HG02970 (cell line): ENCODE measurements around the gene KRT25.

ENCODE experiments used
- ATAC-seq: cut with Tn5 transposase; IDR thresholded peaks from one replicate; pipeline ENCODE4 v1.9.1; 2021; ENCODE audit warnings: mild to moderate bottlenecking, moderate library complexity, moderate number of reproducible peaks; ENCODE audit not compliant: unreplicated experiment, low FRiP score

The KRT25 gene

DNA sequence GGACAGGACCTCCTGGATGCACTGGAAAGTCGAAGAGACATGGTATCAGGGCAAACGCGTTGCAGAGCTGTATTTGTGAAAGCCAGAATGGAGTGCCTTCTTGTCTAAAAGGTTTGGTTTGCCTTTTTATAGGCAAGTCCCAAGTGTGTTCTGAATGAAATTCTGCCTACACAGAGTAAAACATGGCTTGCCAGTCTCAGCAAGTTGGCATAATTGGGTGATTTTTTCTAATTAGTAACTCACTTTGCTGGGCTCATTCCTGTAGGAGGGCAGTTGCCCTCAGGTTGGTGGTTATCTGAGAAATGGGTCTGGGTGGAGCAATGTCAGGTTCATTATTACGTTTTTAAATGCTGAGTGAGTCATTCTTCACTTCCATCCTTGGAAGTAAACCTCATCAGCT, at the start of gene KRT25:
Gene KRT25, minus strand, starts transcription at position 101 of the 400 bp plus-strand sequence. Its CDS starts 60 bp downstream, at position 41.
- ATAC-seq, result no peak

DNA sequence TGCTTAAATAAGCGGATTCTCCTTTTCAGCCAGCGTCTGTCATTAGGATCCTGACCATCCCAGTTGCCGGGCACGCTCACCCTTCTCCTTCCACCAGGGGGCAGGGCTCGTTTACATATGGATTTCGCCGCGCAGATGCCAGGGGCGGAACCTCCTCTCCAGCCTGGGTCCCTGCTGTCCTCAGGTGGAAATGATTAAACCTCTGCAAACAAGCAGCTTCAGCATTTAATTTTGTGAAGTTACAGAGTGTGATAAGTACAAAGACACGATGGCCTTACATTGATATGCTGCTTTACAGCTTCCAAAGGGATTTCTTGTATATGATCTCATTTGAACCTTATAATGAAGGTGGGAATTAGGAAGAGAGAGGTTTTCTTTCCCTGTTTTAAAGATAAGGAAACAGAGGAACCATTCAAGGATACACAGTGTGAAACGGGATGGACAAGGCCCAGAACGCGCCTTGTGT, 48.5 kb upstream of the KRT25 start:
- ATAC-seq, result no peak

DNA sequence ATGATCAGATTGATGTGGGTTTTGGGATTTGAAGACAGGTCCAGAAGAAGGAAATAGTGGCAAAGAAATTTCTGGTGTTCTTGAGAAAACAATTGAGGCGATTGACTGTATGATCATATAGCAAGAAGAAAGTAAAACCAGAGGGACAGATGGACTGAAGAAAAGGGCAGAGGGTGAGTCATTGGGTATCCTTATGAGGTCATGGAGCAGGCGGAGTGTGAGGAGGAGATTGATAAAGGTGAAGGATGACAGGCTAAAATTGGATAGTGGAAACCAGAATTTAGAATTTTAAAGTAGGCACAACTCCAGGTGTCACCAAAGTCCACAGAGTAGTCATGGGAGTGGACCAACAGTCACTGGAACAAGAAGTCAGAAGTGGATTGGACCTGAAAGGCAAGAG, 46.0 kb upstream of the KRT25 start:
- ATAC-seq, result no peak

DNA sequence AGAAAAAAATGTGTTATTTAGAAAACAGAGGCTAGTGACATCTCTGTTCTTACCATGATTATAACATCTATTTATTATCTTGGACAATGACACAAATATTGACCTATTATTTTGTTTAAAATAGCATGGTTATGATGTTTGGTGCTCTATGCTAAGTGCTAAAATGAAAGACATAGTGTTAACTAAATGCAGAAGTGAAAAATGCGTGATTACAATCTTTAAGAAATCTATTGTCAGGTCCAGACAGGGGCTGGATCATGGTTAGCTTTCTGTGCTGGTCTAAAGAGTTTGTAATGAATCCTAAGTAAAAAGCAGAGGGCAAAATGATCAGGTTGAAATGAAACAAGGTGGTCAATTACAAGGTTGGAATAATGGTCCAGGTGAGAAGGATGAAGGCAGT, 45.2 kb upstream of the KRT25 start:
- ATAC-seq, result no peak

DNA sequence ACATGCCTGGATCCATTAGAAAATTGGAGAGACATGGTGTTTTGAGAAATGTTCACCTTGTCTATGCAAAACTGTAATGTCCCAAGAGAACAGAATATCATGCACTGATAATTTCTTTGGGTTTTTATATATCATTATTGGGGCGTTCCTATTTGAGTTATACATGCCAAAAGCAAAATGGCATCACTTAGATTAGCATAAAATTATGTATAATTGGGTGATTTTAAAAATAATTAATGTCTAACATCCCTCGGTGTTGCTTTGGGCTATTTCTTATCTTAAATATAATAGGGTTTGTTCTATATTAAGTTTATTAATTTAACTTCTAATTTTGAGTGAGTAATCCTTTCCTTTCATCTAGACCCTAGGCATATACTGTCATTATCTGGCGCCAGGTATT, 44.7 kb upstream of the KRT25 start, which contains the start of gene KRT28:
Gene KRT28, minus strand, starts transcription at position 101 of the 400 bp plus-strand sequence. Its CDS starts 66 bp downstream, at position 35.
- no peak for ATAC-seq

- ATAC-seq, result no peak
These were observed 41.7 kb upstream of the KRT25 start for GRCh38 chr17:40796846-40797245.

GRCh38 chr17:40795019-40795667, 40.0 kb upstream of the KRT25 start:
- no peak for ATAC-seq

DNA sequence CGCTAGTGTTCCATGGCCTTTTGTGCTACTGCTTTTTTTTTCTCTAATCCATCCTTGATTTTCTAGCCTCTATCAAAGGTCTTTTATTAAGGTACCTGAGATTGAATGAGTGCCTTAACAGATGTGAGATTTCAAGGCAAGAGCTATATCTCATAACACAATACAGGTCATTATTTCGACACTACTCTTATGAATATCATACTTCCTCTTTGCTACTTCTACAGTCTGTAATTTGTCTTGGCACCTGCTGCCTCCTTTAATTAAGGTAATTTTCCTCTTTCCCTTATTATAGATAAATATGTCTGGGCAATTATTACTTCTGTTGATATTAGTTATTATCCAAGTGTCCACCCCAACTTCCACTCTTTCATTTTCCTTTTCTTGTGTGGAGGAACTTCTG, 39.3 kb upstream of the KRT25 start:
- ATAC-seq, result no peak

- ATAC-seq, result no peak
These were observed 38.7 kb upstream of the KRT25 start for GRCh38 chr17:40793832-40794231.

DNA sequence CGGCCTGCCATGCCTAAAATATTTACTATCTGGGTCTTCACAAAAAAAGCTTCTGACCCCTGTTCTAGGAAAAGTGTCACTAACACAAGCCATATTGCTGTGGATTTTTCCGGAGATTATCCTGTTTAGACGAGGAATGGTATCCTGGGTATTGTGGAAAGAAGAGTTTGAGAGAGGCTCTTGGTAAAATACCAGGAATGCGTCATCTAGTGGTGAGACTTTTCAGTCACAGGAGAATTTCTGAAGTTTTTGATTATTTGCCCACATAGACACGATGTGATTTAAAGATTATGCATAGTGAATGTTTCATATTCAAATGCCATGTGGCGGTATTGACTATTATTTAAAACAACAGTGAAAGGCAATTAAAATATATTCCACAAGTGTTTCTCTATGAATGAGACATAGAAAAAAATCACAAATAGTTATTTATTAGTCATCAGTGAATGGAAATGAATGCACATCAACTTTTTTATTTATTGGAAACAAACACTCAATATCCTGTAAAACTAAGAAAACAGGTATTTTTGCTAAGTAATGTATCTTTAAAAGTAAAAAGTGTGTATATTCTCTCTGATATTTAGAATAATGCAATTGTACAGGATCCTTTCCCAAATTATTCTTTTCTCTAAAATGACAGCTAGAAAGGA, 36.8 kb upstream of the KRT25 start:
- no peak for ATAC-seq

DNA sequence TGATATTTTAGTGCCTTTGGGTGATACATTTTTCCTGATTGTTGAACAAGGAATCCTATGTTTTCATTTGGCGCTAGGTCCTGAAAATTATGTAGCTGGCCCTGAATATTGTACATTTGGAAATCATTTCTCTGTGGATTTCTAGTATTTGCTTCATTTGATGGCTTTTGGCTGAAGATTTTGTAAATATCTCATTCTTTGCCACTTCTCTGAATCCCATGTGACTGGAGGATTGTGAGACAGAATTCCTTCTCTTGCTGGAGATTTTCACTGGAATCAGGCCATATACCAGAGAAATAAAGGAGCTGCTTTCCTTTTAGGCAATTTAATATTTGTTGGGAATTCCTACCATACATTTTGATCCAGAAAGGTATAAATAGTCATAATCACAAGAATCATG, 36.0 kb upstream of the KRT25 start:
- no peak for ATAC-seq

DNA sequence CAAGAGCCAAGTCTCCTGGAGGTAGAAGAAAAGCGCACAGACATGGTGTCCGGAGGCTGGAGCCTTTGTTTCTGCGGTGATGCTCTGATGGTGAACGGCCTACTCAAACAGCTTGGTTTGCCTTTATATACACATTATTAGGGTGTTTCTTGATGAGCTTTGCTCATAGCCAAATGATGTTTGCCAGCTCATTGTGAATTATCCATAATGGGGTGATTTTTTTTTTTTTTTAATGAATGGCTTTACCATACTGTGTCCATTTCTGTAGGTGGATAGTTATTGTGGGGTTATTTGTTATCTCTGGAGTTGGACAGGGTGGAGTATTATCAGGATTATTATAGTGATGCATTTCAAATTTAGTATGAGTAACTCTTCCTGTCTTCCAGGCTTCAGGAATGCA, 27.3 kb upstream of the KRT25 start, which contains the start of gene KRT27:
Gene KRT27, minus strand, starts transcription at position 101 of the 400 bp plus-strand sequence. Its CDS starts 57 bp downstream, at position 44.
- ATAC-seq, result no peak

DNA sequence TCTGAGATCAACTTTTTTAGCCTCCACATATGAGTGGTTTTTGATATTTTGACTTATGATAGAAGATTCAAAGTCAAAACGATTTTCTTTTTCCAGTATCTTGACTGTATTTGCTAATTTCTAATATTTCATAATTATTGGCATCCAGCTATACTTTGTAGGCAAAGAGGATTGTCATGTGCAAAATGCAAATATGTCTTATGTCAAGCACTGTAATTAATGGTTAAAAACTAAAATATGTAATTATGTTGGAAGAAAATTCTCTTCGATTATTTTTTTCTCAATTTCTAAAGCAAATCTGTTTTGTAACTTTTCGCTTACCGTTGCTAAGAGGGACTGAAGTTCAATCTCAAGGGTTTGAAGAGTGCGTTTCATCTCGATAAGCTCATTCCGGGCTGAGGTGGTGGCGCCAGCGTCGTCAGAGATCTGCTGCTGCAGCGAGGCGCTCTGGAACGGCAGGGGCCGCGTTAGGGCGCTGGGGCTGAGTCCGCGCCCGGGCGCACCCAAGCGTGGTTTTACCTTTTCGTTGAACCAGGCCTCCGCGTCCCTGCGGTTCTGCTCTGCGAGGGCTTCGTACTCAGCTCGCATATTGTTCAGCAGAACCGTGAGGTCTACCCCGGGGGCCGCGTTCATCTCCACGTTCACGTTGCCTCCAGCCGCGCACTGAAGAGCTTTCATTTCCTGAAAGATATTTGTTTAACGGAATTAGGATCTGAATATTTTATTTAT, 24.2 kb upstream of the KRT25 start:
- ATAC-seq, result no peak

- no peak for ATAC-seq
These were observed 23.3 kb upstream of the KRT25 start for GRCh38 chr17:40778461-40778860.

DNA sequence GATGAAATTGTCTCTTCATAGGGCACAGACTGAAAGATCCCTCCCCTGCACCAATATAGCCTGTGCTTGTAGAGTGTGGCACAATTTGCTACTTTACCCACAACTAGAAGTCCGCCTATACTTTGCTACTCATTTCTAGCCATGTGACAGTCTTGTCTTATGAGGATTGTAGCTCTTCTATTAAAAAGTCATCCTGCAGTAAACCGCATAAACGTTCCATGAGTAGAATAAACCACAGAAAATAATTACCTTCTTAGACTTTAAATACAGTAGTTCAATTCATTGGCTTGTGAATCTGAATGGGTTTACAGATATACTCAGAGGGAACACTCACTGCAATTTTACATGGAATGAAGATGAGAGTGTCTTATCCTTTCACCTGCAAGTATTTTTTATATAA, 22.8 kb upstream of the KRT25 start:
- ATAC-seq, result no peak

DNA sequence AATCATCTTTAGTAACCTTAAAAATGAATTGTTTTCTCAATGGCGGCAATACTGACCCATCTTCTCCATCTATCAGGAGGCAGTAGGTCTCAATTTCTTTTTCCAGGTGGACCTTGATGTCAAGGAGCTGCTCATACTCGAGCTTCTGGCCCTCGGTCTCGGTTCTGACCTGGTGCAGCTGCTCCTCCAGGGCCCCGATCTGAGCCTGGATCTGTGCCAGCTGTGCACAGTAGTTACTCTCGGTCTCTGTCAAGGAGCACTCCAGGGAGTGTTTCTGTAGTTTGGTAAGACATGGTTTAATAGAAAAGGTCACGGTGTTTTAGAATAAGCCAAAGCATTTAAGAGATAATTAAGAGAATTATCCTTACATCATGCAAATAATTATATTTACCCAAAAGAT, 22.3 kb upstream of the KRT25 start:
- no peak for ATAC-seq

DNA sequence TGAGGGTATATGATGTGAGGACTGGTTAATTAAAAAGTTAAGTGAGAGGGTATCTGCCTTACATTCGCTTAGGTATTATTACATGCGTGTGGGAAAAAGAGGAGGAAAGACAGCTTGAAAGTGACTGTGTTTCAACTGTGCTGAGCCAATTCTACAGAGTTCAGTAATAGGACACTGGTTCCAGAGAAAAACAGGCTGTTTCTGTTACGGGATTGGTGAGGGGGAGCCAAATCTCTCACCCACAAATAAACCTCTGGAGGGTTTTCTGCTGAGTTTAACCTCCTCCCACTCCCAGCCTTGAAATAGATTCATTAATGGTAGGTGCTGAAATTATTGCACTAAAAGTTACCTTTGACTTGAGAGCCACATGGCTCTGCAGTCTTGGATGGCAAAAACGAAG, 20.8 kb upstream of the KRT25 start:
- no peak for ATAC-seq

DNA sequence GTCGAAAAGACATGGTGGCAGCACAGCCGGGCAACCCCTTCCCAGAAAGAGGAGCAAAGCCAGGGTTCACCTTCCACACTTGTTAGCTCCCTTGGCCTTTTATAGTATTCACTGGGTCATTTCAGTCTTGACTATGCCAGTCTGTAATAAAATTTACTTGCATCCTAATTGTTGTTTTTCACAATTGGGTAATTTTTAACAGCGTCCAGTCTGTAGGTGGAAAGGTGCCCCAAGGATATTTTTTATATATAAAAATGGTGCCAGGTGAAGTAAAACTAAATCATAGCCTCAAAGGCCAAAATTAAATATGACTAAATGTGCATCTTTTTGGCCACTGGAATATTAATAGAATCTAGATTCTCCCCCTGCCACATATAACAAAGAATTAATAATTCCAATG, 17.0 kb upstream of the KRT25 start, which contains the start of gene KRT26:
Gene KRT26, minus strand, starts transcription at position 101 of the 400 bp plus-strand sequence. Its CDS starts 88 bp downstream, at position 13.
- no peak for ATAC-seq

GRCh38 chr17:40765657-40766056, 10.5 kb upstream of the KRT25 start:
- ATAC-seq, result no peak

DNA sequence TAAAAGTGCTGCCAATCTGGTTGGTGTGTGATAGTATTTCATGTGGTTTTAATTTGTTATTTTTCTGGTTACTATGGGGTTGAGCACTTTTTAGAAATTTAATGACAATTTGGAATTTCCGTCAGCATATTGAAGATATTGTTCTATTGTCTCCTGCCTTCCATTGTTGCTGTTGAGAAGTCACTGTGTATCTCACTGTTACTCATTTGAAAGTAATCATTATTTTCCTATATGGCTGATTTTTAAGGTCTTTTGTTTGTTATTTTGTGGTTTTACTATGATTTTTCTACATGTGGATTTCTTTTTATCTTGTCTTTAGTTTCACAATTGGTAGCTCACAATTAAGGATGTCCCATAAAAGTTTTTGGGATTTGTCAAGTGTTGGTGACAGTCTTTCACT, 8.6 kb upstream of the KRT25 start:
- no peak for ATAC-seq
